HCEC 1CT (cell line): Measurements from ENCODE around the gene PRR5L.
"Not testable (repeated sequence)": the region's sequence is repeated elsewhere in the genome, so short reads cannot be mapped to it uniquely, and the experiment has no call there.

Experiments
- DNase-seq: peaks from one replicate; pipeline ENCODE4 v3.0.0-alpha.2; 2017

The PRR5L gene

GRCh38 chr11:36511062-36511461 lies 215.0 kb downstream of the PRR5L start:
- not testable (repeated sequence) for DNase-seq

- DNase-seq = peak; percentile 45
Measured at GRCh38 chr11:36512016-36512415, 215.9 kb downstream of the PRR5L start.

GRCh38 chr11:36513965-36514364 lies 217.9 kb downstream of the PRR5L start:
- no peak for DNase-seq
